ENCODE data around the gene FGF6.

GRCh38 chr12:4417455-4417854, 28.2 kb downstream of the FGF6 start:
- no peak for TF ChIP-seq CTCF (IDR thresholded peaks at IDR 0.05)
- TF ChIP-seq, protein P1, sequence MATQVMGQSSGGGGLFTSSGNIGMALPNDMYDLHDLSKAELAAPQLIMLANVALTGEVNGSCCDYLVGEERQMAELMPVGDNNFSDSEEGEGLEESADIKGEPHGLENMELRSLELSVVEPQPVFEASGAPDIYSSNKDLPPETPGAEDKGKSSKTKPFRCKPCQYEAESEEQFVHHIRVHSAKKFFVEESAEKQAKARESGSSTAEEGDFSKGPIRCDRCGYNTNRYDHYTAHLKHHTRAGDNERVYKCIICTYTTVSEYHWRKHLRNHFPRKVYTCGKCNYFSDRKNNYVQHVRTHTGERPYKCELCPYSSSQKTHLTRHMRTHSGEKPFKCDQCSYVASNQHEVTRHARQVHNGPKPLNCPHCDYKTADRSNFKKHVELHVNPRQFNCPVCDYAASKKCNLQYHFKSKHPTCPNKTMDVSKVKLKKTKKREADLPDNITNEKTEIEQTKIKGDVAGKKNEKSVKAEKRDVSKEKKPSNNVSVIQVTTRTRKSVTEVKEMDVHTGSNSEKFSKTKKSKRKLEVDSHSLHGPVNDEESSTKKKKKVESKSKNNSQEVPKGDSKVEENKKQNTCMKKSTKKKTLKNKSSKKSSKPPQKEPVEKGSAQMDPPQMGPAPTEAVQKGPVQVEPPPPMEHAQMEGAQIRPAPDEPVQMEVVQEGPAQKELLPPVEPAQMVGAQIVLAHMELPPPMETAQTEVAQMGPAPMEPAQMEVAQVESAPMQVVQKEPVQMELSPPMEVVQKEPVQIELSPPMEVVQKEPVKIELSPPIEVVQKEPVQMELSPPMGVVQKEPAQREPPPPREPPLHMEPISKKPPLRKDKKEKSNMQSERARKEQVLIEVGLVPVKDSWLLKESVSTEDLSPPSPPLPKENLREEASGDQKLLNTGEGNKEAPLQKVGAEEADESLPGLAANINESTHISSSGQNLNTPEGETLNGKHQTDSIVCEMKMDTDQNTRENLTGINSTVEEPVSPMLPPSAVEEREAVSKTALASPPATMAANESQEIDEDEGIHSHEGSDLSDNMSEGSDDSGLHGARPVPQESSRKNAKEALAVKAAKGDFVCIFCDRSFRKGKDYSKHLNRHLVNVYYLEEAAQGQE (IDR thresholded peaks at IDR 0.05; ENCODE audit: insufficient read depth in 1 of 2, low read depth in 2 of 2, low read length in 1 of 2), result no peak
